ENCODE measurements around the gene LHFPL6.

DNA sequence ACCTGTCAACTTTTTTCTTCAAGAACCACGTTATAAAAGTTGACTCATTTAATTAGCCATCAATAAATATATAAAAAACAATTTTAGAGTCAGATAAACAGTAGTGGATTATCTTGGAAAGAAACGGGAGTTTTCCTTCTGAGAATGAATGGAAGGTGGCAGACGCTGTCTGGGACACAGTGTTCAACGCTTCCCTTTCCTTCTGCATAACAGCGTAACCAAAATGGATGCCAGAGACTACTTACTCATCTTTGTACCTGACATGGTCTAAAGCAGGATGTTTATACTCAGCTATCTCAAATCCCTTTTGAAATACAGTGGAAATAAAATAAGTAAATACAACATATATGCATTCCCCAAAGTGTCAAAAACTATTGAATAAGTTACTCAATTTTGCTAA lies 195.2 kb downstream of the LHFPL6 start:
- TF ChIP-seq, protein P1, sequence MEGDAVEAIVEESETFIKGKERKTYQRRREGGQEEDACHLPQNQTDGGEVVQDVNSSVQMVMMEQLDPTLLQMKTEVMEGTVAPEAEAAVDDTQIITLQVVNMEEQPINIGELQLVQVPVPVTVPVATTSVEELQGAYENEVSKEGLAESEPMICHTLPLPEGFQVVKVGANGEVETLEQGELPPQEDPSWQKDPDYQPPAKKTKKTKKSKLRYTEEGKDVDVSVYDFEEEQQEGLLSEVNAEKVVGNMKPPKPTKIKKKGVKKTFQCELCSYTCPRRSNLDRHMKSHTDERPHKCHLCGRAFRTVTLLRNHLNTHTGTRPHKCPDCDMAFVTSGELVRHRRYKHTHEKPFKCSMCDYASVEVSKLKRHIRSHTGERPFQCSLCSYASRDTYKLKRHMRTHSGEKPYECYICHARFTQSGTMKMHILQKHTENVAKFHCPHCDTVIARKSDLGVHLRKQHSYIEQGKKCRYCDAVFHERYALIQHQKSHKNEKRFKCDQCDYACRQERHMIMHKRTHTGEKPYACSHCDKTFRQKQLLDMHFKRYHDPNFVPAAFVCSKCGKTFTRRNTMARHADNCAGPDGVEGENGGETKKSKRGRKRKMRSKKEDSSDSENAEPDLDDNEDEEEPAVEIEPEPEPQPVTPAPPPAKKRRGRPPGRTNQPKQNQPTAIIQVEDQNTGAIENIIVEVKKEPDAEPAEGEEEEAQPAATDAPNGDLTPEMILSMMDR (IDR thresholded peaks at IDR 0.05; ENCODE audit: low read length) = no peak
- no peak for TF ChIP-seq EZH2phosphoT487 (IDR thresholded peaks at IDR 0.05; ENCODE audit: low read length)

All from MM.1S (cell line).